GM23248 (cell line): ENCODE measurements around the gene NCF2. TPM values are rescaled to one million over a fixed set of nuclear protein-coding genes. Genes with fewer than 3 reads are reported as not detected.

Experiments used
- DNase-seq: peaks from one replicate; pipeline ENCODE4 v3.0.0-alpha.2; 2015
- H2AFZ ChIP-seq: fragments of 200-600 bp; sonication (generic); 2 replicates; pipeline ENCODE4 v1.6.1; 2016; ENCODE audit warnings: antibody characterized with exemption
- H3F3A ChIP-seq: fragments of 200-600 bp; sonication (generic); 2 replicates; pipeline ENCODE4 v1.6.1; 2016; ENCODE audit warnings: mild to moderate bottlenecking, antibody characterized with exemption, mixed run types; ENCODE audit not compliant: insufficient read depth
- H3K27ac ChIP-seq: fragments of 200-600 bp; sonication (generic); 2 replicates; pipeline ENCODE4 v1.5.1; 2016; ENCODE audit warnings: mild to moderate bottlenecking
- H3K27me3 ChIP-seq: fragments of 200-600 bp; sonication (generic); replicated peaks from 2 replicates; pipeline ENCODE4 v1.6.1; 2016; ENCODE audit warnings: mild to moderate bottlenecking; ENCODE audit not compliant: insufficient read depth
- H3K36me3 ChIP-seq: fragments of 200-600 bp; sonication (generic); 2 replicates; pipeline ENCODE4 v1.6.1; 2016; ENCODE audit warnings: low read depth, mild to moderate bottlenecking
- H3K4me1 ChIP-seq: fragments of 200-600 bp; sonication (generic); 2 replicates; pipeline ENCODE4 v1.6.1; 2016; ENCODE audit warnings: mild to moderate bottlenecking; ENCODE audit not compliant: insufficient read depth
- H3K4me2 ChIP-seq: fragments of 200-600 bp; sonication (generic); one replicate; pipeline ENCODE4 v1.6.1; 2016; ENCODE audit warnings: mild to moderate bottlenecking; ENCODE audit not compliant: unreplicated experiment
- H3K4me3 ChIP-seq: fragments of 200-600 bp; sonication (generic); 2 replicates; pipeline ENCODE4 v1.5.1; 2016; ENCODE audit warnings: mild to moderate bottlenecking
- H3K79me2 ChIP-seq: fragments of 200-600 bp; sonication (generic); 2 replicates; pipeline ENCODE4 v1.6.1; 2016; ENCODE audit warnings: mild to moderate bottlenecking; ENCODE audit not compliant: insufficient read depth
- H3K9ac ChIP-seq: fragments of 200-600 bp; sonication (generic); 2 replicates; pipeline ENCODE4 v1.6.1; 2016; ENCODE audit warnings: mild to moderate bottlenecking
- H3K9me2 ChIP-seq: fragments of 200-600 bp; sonication (generic); 2 replicates; pipeline ENCODE4 v1.6.1; 2016; ENCODE audit warnings: mixed run types, mild to moderate bottlenecking, moderate library complexity; ENCODE audit not compliant: insufficient read depth
- H3K9me3 ChIP-seq: fragments of 200-600 bp; sonication (generic); one replicate; pipeline ENCODE4 v1.6.1; 2017; ENCODE audit warnings: low read depth
- H4K20me1 ChIP-seq: fragments of 200-600 bp; sonication (generic); 2 replicates; pipeline ENCODE4 v1.6.0; 2016; ENCODE audit not compliant: insufficient read depth
- EZH2 ChIP-seq: fragments of 200-600 bp; sonication (generic); IDR thresholded peaks from 2 replicates; pipeline ENCODE4 v1.6.1; 2018; ENCODE audit warnings: antibody characterized with exemption, mild to moderate bottlenecking; ENCODE audit not compliant: insufficient read depth, poor library complexity, severe bottlenecking
- EZH2phosphoT487 ChIP-seq: fragments of 200-600 bp; sonication (generic); IDR thresholded peaks from 2 replicates; pipeline ENCODE4 v1.6.1; 2018; ENCODE audit warnings: antibody characterized with exemption, moderate library complexity, mild to moderate bottlenecking, low read depth; ENCODE audit not compliant: insufficient read depth
- WGBS, 2 experiments: methylation state at CpG; one replicate each; pipeline ENCODE4 v1.1.6; 2015 to 2017; ENCODE audit warnings: low lambda C conversion rate in 2 of 2, low coverage in 1 of 2; ENCODE audit errors: missing lambda C conversion rate in 2 of 2; 5-methylcytosine and 5-hydroxymethylcytosine counted together
- in situ Hi-C: fragments of 300-500 bp; cut with MboI; formaldehyde crosslinking; loops from 2 replicates; pipeline ENCODE4 v1.15.0; 2020
- polyA plus RNA-seq: library from polyadenylated mRNA; unstranded; fragments of >200 nt; fragmentation: Nextera tagmentation; extraction: Ambion mirVana; gene quantifications from 2 replicates; pipeline ENCODE4 v1.2.1, GENCODE V29; 2016
- total RNA-seq: library from RNA; depleted of rRNA; stranded (reverse); fragments of >200 nt; shearing (Covaris generic); gene quantifications from 2 replicates; pipeline ENCODE4 v1.2.3, GENCODE V29; 2014

The NCF2 gene
- total and polyA plus RNA-seq, 2 experiments from 2014 or later = 0.41 TPM; not detected in 1

GRCh38 chr1:183597656-183598347 lies 7.5 kb upstream of the NCF2 start:
- DNase-seq = peak; percentile 61
- Histone ChIP-seq H4K20me1 (no peaks in the 10 kb centered on the region), H3K9me3 (no peaks in the 10 kb centered on the region), H3K27me3 (no peaks in the 10 kb centered on the region), H3K27ac (peak overlapping the region; percentile 10), H3K4me2 (peak overlapping the region; percentile 14), H3K79me2 (no peaks in the 10 kb centered on the region), H3K9me2 (no peaks in the 10 kb centered on the region), H3K36me3 (no peaks in the 10 kb centered on the region), H3K4me3 (no peak overlapping the region), H2AFZ (peak overlapping the region; percentile 33), H3F3A (peaks cover 22% of the 10 kb centered on the region), H3K9ac (no peak overlapping the region), H3K4me1 (peaks cover 29% of the 10 kb centered on the region)
- no peak for TF ChIP-seq EZH2
- no peak for TF ChIP-seq EZH2phosphoT487
- WGBS, 2 experiments = 19 to 21% methylated on average over 5 of the region's 5 CpGs
- in situ Hi-C loops = no loop called here

GRCh38 chr1:183596500-183596899 lies 6.2 kb upstream of the NCF2 start:
- WGBS, 2 experiments = 97 to 98% methylated on average over 5 of the region's 5 CpGs
- TF ChIP-seq EZH2 (no peak), EZH2phosphoT487 (no peak)
- in situ Hi-C loops = no loop called here

GRCh38 chr1:183595537-183595936 lies 5.3 kb upstream of the NCF2 start:
- Histone ChIP-seq H4K20me1 (no peaks in the 10 kb centered on the region), H3K4me3 (no peak overlapping the region), H3K4me1 (peaks cover 24% of the 10 kb centered on the region), H3F3A (peaks cover 20% of the 10 kb centered on the region), H3K9me2 (no peaks in the 10 kb centered on the region), H3K79me2 (no peaks in the 10 kb centered on the region), H3K27me3 (no peaks in the 10 kb centered on the region), H3K27ac (no peak overlapping the region), H3K4me2 (no peak overlapping the region), H3K9ac (no peak overlapping the region), H2AFZ (no peak overlapping the region), H3K9me3 (no peaks in the 10 kb centered on the region), H3K36me3 (no peaks in the 10 kb centered on the region)
- TF ChIP-seq EZH2phosphoT487 (no peak), EZH2 (no peak)
- no peak for DNase-seq
- 90 to 95% methylated on average over 2 of the region's 2 CpGs for WGBS, 2 experiments
- in situ Hi-C loops = no loop called here

More at GRCh38 chr1:183596500-183596899, 6.2 kb upstream of the NCF2 start:
- Histone ChIP-seq H3K9me3 (no peaks in the 10 kb centered on the region), H4K20me1 (no peaks in the 10 kb centered on the region), H3K9ac (no peak overlapping the region), H3K4me3 (no peak overlapping the region), H3K79me2 (no peaks in the 10 kb centered on the region), H3K9me2 (no peaks in the 10 kb centered on the region), H3F3A (peaks cover 22% of the 10 kb centered on the region), H3K27ac (no peak overlapping the region), H3K4me1 (peaks cover 29% of the 10 kb centered on the region), H2AFZ (no peak overlapping the region), H3K27me3 (no peaks in the 10 kb centered on the region), H3K4me2 (no peak overlapping the region), H3K36me3 (no peaks in the 10 kb centered on the region)
- DNase-seq = no peak

GRCh38 chr1:183593356-183593755 lies 3.1 kb upstream of the NCF2 start:
- Histone ChIP-seq H3K36me3 (no peaks in the 10 kb centered on the region), H3K4me1 (peaks cover 12% of the 10 kb centered on the region), H2AFZ (no peak overlapping the region), H3K9ac (no peak overlapping the region), H4K20me1 (no peaks in the 10 kb centered on the region), H3K9me3 (no peaks in the 10 kb centered on the region), H3K27ac (no peak overlapping the region), H3F3A (peaks cover 13% of the 10 kb centered on the region), H3K27me3 (no peaks in the 10 kb centered on the region), H3K4me2 (no peak overlapping the region), H3K9me2 (no peaks in the 10 kb centered on the region), H3K4me3 (no peak overlapping the region), H3K79me2 (no peaks in the 10 kb centered on the region)
- in situ Hi-C loops = no loop called here
- 73 to 77% methylated on average over 3 of the region's 3 CpGs for WGBS, 2 experiments
- no peak for DNase-seq
- TF ChIP-seq EZH2phosphoT487 = no peak
- TF ChIP-seq EZH2 = no peak
